ENCODE data around the gene LAGE3.
A peak's percentile ranks its signal among the peaks of the same experiment; 100 is the strongest.

Gene LAGE3

DNA sequence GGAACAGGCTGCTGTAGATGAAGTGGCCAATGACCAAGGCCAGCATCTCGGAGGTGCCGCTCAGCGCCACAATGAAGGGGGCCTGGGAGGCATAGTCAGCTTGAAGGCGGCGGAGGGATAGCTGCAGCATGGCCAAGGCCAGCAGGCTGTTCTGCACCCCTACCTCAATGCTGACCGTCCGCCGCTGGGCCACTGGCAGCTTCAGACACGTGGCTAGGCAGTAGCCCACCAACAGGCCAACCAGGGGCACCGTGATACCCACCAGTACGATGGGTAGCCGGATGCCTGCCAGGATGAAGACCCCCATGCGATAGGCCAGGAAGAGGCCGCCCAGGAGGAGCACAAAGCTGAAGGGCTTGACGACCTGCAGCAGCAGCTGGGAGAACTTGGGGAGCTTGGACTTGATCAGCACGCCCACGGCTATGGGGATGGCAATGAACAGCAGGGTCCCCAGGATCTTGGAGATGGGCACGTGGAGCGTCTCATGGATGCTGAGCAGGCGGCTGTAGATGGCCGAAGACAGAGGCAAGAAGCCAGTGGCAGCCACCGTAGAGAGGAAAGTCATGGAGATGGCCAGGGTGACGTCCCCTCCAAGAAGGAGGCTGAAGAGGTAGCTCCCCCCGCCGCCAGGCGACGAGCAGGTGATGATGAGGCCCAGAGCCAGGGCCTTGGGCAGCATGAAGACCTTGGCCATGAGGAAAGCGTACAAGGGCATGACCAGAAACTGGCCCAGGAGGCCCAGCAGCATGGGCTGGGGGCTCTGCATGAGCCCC is 8.6 kb upstream of the LAGE3 start:
- TF ChIP-seq CTCF (IDR thresholded peaks at IDR 0.05; ENCODE audit: borderline replicate concordance, insufficient read depth, low read depth, low read length) = no peak
- no peak overlapping the region for H3K4me3 ChIP-seq (ENCODE audit: low read depth, low read length)

GRCh38 chrX:154486396-154487207 is 7.5 kb upstream of the LAGE3 start, which contains the start of gene UBL4A:
Gene UBL4A (minus strand): TSS chrX:154486615. CDS start chrX:154486584, 31 bp downstream.
- peak within 1 kb of the TSS; percentile 74 for H3K4me3 ChIP-seq (ENCODE audit: low read depth, low read length)
- TF ChIP-seq CTCF (IDR thresholded peaks at IDR 0.05; ENCODE audit: borderline replicate concordance, insufficient read depth, low read depth, low read length) = no peak

- TF ChIP-seq CTCF (IDR thresholded peaks at IDR 0.05; ENCODE audit: borderline replicate concordance, insufficient read depth, low read depth, low read length) = no peak
- peak overlapping the region; percentile 74 for H3K4me3 ChIP-seq (ENCODE audit: low read depth, low read length)
These were observed 6.9 kb upstream of the LAGE3 start for GRCh38 chrX:154486052-154486395.

- peak overlapping the region; percentile 74 for H3K4me3 ChIP-seq (ENCODE audit: low read depth, low read length)
- TF ChIP-seq CTCF (IDR thresholded peaks at IDR 0.05; ENCODE audit: borderline replicate concordance, insufficient read depth, low read depth, low read length) = no peak
These were observed 6.3 kb upstream of the LAGE3 start for GRCh38 chrX:154485150-154486051.

- H3K4me3 ChIP-seq (ENCODE audit: low read depth, low read length) = no peak overlapping the region
- no peak for TF ChIP-seq CTCF (IDR thresholded peaks at IDR 0.05; ENCODE audit: borderline replicate concordance, insufficient read depth, low read depth, low read length)
These were observed 5.4 kb upstream of the LAGE3 start for GRCh38 chrX:154484255-154485149.

- no peak overlapping the region for H3K4me3 ChIP-seq (ENCODE audit: low read depth, low read length)
- no peak for TF ChIP-seq CTCF (IDR thresholded peaks at IDR 0.05; ENCODE audit: borderline replicate concordance, insufficient read depth, low read depth, low read length)
These were observed 4.2 kb upstream of the LAGE3 start for GRCh38 chrX:154483325-154483724.
